Stomach (tissue), 9 donors: ENCODE data around the gene TMEM45A. TPM values are rescaled to one million over a fixed set of nuclear protein-coding genes. Genes with fewer than 3 reads are reported as not detected.

ENCODE experiments used
- DNase-seq, 2 donors: peaks; one replicate each; pipeline versions ENCODE4 v3.0.0 to v3.0.0-alpha.2; 2013 to 2019
- H3K27ac ChIP-seq, 5 donors: fragments of 200-600 bp in 4 of 5; sonication (generic) in 4 of 5; one replicate each; pipeline ENCODE4 v1.5.1; 2013 to 2019; ENCODE audit warnings: mild to moderate bottlenecking in 1 of 5, moderate library complexity in 1 of 5
- H3K27me3 ChIP-seq, 3 donors: fragments of 200-600 bp; sonication (generic); one replicate each; pipeline ENCODE4 v1.5.1; 2017 to 2019; ENCODE audit warnings: mixed run types in 1 of 3
- H3K36me3 ChIP-seq, 4 donors: fragments of 200-600 bp; sonication (generic); 1 replicate in 3 of 4; 2 replicates in 1 of 4; pipeline ENCODE4 v1.5.1; 2016 to 2019
- H3K4me1 ChIP-seq, 4 donors: fragments of 200-600 bp; sonication (generic); one replicate each; pipeline ENCODE4 v1.5.1; 2016 to 2019
- H3K4me3 ChIP-seq, 4 donors: fragments of 200-600 bp; sonication (generic) in 3 of 4; one replicate each; pipeline ENCODE4 v1.5.1; 2016 to 2019; ENCODE audit warnings: mild to moderate bottlenecking in 1 of 4
- H3K9me3 ChIP-seq, 4 donors: fragments of 200-600 bp; sonication (generic); one replicate each; pipeline ENCODE4 v1.5.1; 2016 to 2019
- EP300 ChIP-seq: sonication (generic); formaldehyde crosslinking; IDR thresholded peaks from one replicate; pipeline ENCODE4 v1.6.1; 2017; ENCODE audit warnings: antibody characterized with exemption
- POLR2A ChIP-seq, 4 donors: fragments of 450-650 bp; IDR thresholded peaks; one replicate each; pipeline ENCODE4 v1.6.1; 2016; ENCODE audit warnings: antibody characterized with exemption in 4 of 4, control low read depth in 2 of 4, mild to moderate bottlenecking in 1 of 4, moderate library complexity in 1 of 4
- POLR2AphosphoS5 ChIP-seq, 3 donors: sonication (generic); formaldehyde crosslinking; IDR thresholded peaks; one replicate each; pipeline ENCODE4 v1.6.1; 2016; ENCODE audit warnings: antibody characterized with exemption in 3 of 3
- WGBS, 5 donors: extraction: QIAGEN DNeasy Blood & Tissue Kit in 3 of 5; methylation state at CpG; one replicate each; pipeline versions ENCODE4 v1.1.5 to v1.1.7; 2013 to 2018; 5-methylcytosine and 5-hydroxymethylcytosine counted together
- intact Hi-C: fragments of 100-400 bp; cut with DNase I; formaldehyde crosslinking; loops from one replicate; pipeline ENCODE4 v1.15.1; 2023; ENCODE audit warnings: low total_unique reads
- polyA plus RNA-seq, 3 donors: library from polyadenylated mRNA; stranded (reverse); fragments of 200-250 nt; gene quantifications; one replicate each; pipeline ENCODE4 v1.2.3, GENCODE V29; 2013
- total RNA-seq, 5 donors: library from RNA; depleted of rRNA; stranded (reverse); fragments of >200 nt; gene quantifications; one replicate each; pipeline versions ENCODE4 v1.1.0 to v1.2.3, GENCODE V29; 2014 to 2016
- TF ChIP-seq, protein P1 (sequence below), 7 experiments: fragments of 450-650 bp in 4 of 7; fragments of 200-600 bp in 3 of 7; sonication (generic) in 3 of 7; IDR thresholded peaks; one replicate each; pipeline ENCODE4 v1.5.1; 2016 to 2019; ENCODE audit warnings: antibody characterized with exemption in 7 of 7, control low read depth in 2 of 7, mild to moderate bottlenecking in 1 of 7
- donor health status: healthy with polysubstance abuse.
- donor health status: Bipolar disorder and iron deficiency.
- donor health status: healthy.

Gene TMEM45A
- total and polyA plus RNA-seq, 8 donors = 0.72 to 20.2 (median 6.2) TPM; not detected in 1

- H3K9me3 ChIP-seq = no peaks in the 10 kb centered on the region
- no peak for DNase-seq
Measured at GRCh38 chr3:100535610-100535943, 43.2 kb downstream of the TMEM45A start.

GRCh38 chr3:100536093-100536492 is 43.7 kb downstream of the TMEM45A start:
- intact Hi-C loops = no loop called here
- H3K27me3 ChIP-seq = no peaks in the 10 kb centered on the region
- TF ChIP-seq POLR2AphosphoS5 (IDR thresholded peaks at IDR 0.05) (no peak), EP300 (no peak), POLR2A (IDR thresholded peaks at IDR 0.05) (no peak)
- TF ChIP-seq, protein P1, sequence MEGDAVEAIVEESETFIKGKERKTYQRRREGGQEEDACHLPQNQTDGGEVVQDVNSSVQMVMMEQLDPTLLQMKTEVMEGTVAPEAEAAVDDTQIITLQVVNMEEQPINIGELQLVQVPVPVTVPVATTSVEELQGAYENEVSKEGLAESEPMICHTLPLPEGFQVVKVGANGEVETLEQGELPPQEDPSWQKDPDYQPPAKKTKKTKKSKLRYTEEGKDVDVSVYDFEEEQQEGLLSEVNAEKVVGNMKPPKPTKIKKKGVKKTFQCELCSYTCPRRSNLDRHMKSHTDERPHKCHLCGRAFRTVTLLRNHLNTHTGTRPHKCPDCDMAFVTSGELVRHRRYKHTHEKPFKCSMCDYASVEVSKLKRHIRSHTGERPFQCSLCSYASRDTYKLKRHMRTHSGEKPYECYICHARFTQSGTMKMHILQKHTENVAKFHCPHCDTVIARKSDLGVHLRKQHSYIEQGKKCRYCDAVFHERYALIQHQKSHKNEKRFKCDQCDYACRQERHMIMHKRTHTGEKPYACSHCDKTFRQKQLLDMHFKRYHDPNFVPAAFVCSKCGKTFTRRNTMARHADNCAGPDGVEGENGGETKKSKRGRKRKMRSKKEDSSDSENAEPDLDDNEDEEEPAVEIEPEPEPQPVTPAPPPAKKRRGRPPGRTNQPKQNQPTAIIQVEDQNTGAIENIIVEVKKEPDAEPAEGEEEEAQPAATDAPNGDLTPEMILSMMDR (IDR thresholded peaks at IDR 0.05) = no peak
- H3K36me3 ChIP-seq = no peaks in the 10 kb centered on the region
- no peak for DNase-seq
- H3K4me3 ChIP-seq = no peak overlapping the region
- H3K27ac ChIP-seq = no peak overlapping the region
- no peaks in the 10 kb centered on the region for H3K4me1 ChIP-seq
- H3K9me3 ChIP-seq = no peaks in the 10 kb centered on the region
- 64 to 82% (median 66%) methylated on average over 2 of the region's 2 CpGs for WGBS, 5 donors

More at GRCh38 chr3:100535610-100535943, 43.2 kb downstream of the TMEM45A start:
- H3K36me3 ChIP-seq = no peaks in the 10 kb centered on the region
- no peak for TF ChIP-seq POLR2A (IDR thresholded peaks at IDR 0.05)
- TF ChIP-seq, protein P1 (IDR thresholded peaks at IDR 0.05) = no peak
- TF ChIP-seq POLR2AphosphoS5 (IDR thresholded peaks at IDR 0.05) = no peak
- TF ChIP-seq EP300 = no peak
- intact Hi-C loops = no loop called here
- H3K4me1 ChIP-seq = no peaks in the 10 kb centered on the region
- H3K27ac ChIP-seq = no peak overlapping the region
- no peaks in the 10 kb centered on the region for H3K27me3 ChIP-seq
- H3K4me3 ChIP-seq = no peak overlapping the region
- WGBS, 5 donors = 96 to 100% (median 97%) methylated on average over 1 of the region's 1 CpG

DNA sequence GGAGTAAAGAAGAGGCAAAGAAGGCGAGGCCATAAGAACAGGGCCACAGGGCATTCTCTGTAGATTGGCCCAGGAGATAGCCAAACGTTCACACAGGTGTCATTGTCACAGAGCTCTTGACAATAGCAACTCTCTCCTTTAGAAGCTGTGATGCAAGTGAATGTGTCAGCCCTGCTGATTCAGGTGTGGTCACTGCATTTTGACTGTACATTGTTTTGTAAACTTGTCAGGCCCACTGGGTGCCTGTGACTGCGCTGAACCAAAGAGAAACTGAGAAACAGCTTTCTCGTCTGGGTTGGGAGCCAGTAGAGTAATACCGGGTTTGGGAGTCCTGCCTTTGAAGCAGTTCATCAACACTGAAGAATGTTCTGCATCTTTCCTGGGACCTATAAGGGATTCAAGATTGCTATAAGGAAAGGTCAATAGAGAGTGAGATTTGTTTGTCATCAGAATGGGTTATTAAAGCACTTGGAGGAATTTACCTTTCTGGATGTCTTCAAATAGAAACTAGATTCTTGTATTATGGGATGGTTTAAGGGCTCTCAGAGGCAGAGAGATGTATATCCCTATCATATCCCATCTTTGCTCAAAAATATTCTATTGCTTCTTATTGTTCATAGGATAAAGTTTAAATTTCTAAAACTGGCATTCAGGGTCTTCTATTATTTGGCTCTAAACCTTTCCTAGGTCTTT is 45.4 kb downstream of the TMEM45A start:
- TF ChIP-seq POLR2A (IDR thresholded peaks at IDR 0.05) = no peak
- TF ChIP-seq, protein P1 (IDR thresholded peaks at IDR 0.05) = no peak
- TF ChIP-seq POLR2AphosphoS5 (IDR thresholded peaks at IDR 0.05) = no peak
- TF ChIP-seq EP300 = no peak
- no peak for DNase-seq
- Histone ChIP-seq H3K36me3 (no peaks in the 10 kb centered on the region), H3K27ac (no peak overlapping the region), H3K9me3 (no peaks in the 10 kb centered on the region), H3K4me3 (no peak overlapping the region), H3K4me1 (no peaks in the 10 kb centered on the region), H3K27me3 (no peaks in the 10 kb centered on the region)
- 83 to 95% (median 91%) methylated on average over 5 of the region's 5 CpGs for WGBS, 5 donors
- intact Hi-C loops = no loop called here

- DNase-seq = no peak
- Histone ChIP-seq H3K36me3 (no peaks in the 10 kb centered on the region), H3K27me3 (no peaks in the 10 kb centered on the region), H3K27ac (no peak overlapping the region), H3K9me3 (no peaks in the 10 kb centered on the region), H3K4me1 (no peaks in the 10 kb centered on the region), H3K4me3 (no peak overlapping the region)
- 63 to 94% (median 79%) methylated on average over 1 of the region's 1 CpG for WGBS, 5 donors
- TF ChIP-seq POLR2AphosphoS5 (IDR thresholded peaks at IDR 0.05) = no peak
- TF ChIP-seq EP300 = no peak
- no peak for TF ChIP-seq POLR2A (IDR thresholded peaks at IDR 0.05)
- TF ChIP-seq, protein P1 (IDR thresholded peaks at IDR 0.05) = no peak
- intact Hi-C loops = no loop called here
Measured at GRCh38 chr3:100538339-100538706, 45.9 kb downstream of the TMEM45A start.
